ENCODE results near the gene FSTL1.
A peak's percentile ranks its signal among the peaks of the same experiment; 100 is the strongest.

FSTL1 gene

GRCh38 chr3:120438216-120438615, 12.6 kb downstream of the FSTL1 start:
- DNase-seq, result no peak

GRCh38 chr3:120437559-120437958, 13.2 kb downstream of the FSTL1 start:
- DNase-seq, result no peak

DNA sequence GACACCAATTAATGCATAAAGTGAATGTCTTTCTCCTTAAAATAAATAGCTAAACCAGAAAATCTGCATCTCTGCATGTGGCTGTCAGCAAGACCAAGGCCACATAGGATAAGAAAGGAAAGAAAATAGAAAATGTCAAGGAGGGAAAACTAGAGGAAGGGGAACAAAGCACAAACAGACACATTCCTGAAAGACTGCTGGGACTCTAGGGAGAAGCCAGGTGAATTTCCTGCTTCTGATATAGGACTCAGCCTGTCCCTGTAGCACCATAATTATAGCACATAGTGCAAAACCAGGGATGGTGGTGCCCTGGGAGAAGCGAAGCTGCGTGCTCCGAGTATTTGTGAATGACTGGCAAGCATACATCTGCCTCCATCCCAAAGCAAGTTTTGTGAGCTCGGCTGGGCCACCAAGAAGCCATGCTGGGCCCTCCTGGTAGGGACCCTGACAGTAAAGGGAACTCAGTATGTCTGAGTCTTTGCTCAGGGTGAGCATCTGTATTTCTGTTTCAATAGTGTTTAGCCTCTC, 14.2 kb downstream of the FSTL1 start:
- DNase-seq, result no peak

DNA sequence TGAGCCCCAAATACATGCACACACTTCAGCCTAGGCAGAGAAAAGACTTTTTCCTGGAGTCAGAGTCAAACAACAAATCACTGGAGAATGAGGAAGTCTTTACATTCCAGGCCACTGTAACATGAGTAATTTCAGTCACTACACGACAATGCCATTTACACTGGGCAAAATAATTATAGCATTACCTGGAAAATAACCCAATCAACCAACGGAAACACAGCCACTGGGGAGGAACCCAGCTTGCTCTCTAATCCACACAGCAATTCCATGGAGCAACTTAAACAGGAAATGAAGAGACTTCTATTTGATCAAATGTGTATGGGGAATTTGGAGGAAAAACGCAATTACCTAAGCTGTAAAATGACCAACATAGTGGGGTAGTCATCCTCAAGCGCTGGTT, 15.2 kb downstream of the FSTL1 start:
- no peak for DNase-seq

GRCh38 chr3:120433662-120434331, 17.0 kb downstream of the FSTL1 start:
- DNase-seq, result no peak

DNA sequence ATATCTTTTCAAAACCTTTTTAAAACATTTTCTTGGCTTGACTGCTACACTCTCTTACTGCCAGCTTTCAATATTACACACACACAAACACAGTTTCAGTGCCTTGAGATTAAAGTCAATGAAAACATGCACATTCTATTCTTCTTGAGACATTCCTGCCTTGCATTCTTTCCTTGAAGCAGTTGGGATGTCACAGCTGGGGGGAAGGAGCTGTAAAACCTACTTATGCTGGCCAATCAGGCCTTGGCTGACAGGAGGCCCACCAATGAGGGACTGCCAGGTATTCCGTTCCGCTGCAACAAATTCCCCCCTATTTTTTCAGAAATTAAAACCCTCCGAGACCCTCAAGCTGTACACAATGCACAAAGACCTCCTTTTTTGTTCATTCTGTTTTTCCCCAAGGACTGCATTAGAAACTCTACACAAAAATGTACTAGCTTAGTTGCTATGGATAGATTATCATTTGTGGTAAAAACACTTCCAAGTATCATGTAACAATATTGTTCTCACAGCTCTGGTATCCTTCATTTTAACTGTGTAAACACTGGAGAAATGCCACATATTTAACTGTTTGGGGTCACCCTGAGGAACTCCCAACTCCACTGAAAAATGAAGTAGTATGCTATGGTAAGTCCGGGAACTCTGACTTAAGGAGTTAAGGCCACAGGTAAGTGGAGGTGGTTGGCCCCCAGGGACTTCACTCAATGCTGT, 18.5 kb downstream of the FSTL1 start:
- DNase-seq, result no peak

DNA sequence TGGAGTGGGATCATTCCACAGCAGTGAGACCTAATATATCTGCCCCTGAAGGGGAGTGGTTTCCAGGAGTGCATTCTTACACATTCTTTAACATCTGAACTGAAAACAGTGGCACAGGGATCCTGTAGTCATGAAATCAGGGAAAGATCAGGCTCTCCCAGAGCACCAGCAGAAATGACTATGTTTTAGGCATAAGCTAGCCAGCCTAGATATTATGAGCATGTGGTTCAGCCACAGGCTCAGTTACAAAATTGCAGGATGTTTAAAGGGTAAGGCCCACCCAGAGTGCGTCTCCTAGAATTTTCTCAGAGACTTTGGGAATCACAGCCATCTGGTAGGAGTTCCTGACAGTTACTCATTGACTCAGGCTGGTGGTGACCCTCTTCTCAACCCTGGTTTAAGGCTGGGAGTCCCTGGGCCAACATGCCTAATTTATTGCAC, 20.9 kb downstream of the FSTL1 start:
- no peak for DNase-seq

DNA sequence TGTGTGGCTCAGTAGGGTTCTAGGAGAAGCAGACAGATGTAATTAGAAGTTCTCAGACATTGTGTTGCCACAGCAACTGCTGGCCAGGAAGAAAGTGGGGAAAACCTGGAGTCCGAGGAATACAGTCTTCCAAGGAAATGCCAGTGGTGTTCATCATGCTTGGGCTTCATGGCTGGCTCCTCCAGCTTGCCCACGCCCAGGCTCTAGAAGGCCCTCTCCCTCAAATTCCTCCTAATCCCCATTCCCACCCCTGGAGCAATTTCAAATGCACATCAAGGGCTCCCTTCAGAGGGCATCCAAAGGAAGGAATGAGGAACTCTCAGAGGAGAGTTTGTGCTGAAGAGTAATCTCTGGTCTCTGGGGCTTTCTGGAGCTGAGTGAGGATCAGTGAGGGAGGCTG, 21.9 kb downstream of the FSTL1 start:
- DNase-seq, result peak; percentile 13

DNA sequence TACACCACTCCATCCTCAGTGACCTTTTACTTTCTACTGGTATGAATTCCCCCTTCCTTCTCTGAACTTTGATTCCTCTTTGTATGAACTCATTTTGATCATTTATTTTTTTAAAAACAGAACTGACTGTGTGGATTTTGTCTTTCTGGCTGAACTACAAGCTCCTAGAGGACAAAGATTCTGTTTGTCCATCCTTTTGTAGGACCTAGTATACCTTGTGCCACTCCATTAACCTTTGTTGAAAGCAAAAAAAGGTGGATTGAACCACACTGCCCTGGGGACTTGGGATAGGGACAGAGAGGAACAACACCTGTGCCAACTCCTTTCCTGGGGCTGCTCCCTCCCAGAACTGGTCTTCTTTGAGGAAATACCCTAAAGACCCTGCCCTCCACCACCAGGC, 23.6 kb downstream of the FSTL1 start:
- no peak for DNase-seq

DNA sequence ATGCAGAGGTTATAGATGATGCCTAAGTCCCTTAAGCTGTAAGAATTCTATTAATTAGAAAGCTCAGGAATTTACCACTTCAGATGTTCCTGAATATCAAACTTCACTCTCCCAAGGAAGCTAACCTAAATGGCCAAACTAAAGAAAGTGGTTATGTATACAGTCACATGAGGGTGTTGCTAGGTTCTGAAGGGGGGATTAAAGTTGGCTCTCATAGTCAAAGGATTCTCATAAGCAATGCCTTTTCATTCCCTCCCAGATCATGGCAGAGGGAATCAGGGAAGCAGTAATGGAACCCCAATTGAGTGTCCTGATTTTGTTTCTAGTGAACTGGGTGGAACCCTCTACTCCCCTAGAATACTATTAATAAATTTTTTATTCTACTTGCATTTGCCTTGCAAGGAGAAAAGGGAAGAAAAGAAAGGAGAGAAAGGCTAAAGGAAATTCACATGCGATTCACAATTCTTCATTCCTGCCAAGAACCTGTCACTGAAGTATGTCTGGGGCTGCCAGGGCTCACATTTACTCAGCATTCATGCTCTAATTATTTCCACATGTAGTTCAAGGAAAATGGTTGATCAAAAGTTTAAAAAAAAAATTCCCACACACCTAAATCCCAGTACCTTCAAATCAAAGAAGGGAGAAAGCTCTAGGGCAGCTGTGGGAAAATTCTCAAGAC, 25.1 kb downstream of the FSTL1 start:
- no peak for DNase-seq

- DNase-seq, result no peak
Measured at GRCh38 chr3:120424976-120425570, 25.7 kb downstream of the FSTL1 start.

DNA sequence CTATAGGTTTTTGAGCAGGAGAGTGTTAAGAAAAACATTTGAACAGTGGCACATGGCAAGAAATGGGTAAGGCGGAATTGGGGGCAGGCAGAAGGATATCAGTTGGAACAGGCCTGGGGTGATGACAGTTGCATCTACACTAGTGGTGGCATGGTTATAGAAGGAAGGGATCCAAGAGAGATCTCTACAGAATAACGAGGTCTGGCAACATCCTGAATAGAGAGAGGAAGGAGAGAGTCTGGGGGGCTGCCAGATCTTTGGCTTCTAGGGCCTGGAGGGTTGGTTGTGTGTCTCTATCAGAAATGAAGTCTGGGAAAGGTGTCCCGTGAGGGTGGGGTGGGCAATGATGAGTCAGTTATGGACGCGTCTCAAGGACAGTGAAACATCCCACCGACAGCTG, 26.3 kb downstream of the FSTL1 start:
- no peak for DNase-seq

DNA sequence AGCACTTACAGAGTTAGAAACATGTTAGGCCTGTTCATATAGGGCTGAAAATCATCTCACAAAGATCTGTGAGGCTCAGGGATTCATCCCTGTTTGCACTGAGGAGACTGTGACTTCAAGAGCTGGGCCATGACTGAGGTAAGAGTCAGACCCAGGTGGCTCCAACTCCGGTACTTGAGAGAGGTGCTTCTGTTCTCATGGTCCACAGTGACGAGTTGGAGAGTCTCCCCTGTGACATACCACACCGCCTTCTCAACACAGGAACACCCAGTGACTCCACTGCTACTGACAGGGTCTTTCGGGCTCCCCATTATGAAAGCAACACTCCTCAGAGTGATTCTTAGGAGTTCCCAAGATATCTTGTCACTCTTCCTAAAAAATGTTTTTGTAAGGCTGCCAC, 27.4 kb downstream of the FSTL1 start:
- no peak for DNase-seq

DNA sequence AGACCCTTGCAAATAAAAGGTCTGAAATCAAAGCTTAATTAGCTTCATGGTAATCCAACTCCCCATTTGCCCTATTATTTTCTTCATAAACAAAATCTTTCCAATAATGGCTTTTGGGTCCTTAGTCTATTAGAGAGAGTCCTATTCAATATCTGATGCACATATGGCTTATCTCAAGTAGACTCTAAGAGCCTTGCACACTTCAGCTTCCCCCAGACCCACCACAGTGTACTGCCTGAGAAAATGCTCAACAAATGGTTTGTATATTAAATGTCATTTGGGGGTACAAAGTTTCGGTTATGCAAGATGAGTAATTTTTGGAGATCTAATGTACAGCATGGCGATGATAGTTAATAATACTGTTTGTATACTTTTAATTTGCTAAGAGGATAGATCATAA, 28.9 kb downstream of the FSTL1 start:
- DNase-seq, result no peak

DNA sequence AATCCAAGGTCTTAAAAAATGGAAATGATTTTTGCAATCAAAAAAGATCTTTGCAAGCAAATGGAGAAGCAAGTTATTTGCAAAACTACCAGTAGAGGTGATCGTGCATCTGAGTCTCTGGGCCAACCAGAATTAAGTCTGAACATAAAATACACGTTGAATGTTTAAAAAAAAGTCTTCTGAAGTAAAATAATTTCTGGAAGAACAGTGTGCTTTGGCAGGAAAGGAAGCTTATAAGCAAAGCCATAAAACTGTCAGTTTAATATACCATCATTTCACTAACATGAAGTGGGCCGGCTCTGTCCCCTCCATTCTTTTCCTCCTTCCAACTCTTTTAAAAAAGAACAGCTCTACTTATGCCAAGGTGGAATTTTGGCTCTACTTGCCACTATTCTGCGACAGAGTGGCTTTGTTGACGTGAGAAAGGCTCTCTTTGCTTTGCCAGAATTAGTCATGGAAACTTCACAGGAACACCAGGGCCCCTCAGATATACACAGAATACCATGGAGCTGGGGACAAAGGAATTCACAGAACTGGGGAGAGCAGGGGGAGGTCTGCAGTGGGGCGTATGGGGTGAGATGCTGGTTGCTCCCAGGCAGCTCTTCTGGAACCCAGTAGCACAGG, 29.8 kb downstream of the FSTL1 start:
- DNase-seq, result no peak

DNA sequence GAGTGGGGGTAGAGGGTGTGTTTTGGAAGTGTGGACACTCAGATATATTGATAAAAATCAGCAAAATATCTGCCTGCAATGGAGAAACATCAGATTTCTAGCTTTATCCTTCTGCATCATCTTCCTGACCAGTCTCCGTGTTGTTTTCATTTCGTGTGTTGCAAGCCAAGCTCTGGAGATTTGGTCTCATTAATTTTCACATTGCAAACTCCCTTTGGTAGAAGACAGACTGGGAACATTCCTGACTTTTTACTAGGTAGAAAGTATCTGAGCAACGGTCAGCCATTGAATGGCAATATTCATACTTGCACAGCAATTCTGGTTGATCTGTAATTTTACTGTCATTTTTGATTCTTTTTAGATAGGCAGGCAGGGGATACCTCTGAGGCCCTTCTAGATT, 30.4 kb downstream of the FSTL1 start:
- no peak for DNase-seq

- no peak for DNase-seq
Measured at GRCh38 chr3:120419797-120420196, 31.0 kb downstream of the FSTL1 start.

DNA sequence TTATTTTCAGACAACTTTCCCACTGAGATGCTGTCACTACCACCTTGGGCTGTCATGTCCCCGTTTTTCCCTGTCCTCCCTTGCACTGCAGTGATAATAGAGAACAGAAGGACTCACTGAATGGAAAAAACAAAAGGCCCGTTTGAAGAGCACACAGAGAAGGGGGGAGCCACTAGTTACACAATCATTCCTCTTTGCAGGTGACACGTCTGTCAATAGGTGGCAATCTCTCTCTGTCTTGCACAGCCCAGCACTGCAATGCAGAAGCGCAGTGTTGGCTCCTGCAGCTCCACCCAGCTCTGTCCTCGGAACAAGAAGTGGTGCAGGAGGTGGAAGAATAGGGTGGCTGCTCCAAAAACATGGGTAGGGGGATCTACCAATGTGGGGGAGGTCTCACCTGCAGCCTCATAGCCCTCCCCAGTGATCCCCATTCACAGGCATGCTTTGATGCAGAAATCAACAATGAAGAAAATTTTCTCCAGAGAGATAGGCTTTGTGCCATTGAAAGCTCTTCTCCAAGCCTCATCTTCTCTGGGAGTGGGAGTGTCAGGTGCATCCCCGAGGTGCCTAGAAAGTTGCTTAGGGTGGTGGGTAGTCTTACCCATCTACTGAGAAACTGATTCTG, 31.8 kb downstream of the FSTL1 start:
- DNase-seq, result peak; percentile 62

DNA sequence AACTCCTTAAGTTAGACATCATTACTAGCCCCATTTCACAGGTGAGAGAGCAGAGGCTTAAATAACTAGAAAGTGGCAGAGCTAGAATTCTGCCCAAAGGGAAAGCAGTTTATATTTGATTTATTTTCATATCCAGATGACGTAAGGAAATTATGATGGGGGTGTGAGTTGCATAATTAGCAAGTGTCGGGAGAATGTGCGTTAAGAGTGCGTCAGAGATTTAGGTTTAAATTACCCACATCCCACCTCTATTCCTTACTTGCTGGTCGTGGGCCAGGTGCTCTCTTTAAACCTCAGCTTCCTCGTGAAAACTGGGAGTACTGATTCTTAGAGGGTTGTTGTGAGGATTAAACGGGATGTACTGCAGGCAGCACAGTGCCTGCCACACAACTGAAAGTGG, 32.3 kb downstream of the FSTL1 start:
- DNase-seq, result no peak

GRCh38 chr3:120417272-120417911, 33.4 kb downstream of the FSTL1 start:
- peak; percentile 99 for DNase-seq

GRCh38 chr3:120416868-120417267, 33.9 kb downstream of the FSTL1 start:
- no peak for DNase-seq

DNA sequence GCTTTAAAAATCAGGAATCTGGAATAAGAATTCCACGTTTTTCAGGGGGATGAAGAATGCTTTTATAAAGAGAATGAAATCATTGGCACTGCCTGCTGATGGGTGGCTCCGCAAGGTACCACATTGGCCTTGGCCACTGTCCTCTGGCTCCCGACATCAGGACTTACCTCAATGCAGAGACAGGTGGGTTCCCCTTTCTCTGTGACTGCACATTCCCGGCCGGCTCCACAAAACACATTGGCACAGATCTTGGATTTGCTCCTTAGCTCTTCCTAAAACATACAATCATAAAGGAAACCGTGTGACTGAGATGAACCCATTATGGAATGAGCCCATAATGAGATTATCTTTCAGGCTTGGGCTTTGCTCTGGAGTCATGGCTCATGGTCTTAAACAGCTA, 35.0 kb downstream of the FSTL1 start:
- no peak for DNase-seq
